SKM-1 treated with dmso at 0.1 percent for 144 hours (cell line): Measurements from ENCODE around the gene BICDL1.

Source experiments
- DNase-seq: peaks from one replicate; lab custom pipeline; 2025; ENCODE audit not compliant: unreplicated experiment; lab: John Stamatoyannopoulos, UW

BICDL1 gene

DNA sequence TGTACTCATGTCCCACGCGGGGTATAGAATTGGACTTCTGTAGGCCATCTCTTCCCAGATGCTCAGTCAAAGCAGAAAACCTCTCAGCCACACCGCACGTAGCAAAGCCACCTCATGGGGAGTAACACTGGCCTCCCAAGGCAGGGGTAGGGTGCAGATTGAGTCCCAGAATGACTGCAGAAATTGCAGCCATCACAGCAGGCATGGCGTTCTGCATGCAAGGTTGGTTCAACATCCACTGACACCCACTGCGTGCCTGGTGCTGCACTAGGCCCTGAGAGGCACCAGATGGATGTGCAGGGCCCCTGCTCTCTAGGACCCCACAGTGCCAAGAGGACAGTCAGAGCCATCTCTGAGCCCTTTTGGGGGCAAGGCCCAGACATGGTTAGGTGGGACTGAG, 87.6 kb downstream of the BICDL1 start:
- no peak for DNase-seq

DNA sequence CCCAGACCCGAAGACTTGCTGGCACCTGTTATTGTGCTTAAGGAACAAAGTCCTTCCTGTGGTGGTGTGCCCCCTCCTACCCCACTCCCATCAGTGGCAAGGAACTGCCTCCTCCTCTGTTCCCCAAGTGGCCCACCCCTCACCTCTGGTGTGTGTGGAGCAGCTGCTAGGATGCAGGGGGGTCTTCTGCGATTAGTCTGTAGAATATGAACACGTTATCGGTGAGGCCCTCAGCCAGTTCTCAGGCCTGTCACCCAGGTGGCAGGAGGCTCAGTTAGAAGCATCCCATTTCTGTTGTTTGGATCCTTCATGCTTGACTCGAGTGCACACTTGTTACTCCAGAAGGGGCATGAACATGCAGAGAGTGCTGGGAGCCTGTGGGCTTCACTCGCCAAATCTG, 88.2 kb downstream of the BICDL1 start:
- no peak for DNase-seq

DNA sequence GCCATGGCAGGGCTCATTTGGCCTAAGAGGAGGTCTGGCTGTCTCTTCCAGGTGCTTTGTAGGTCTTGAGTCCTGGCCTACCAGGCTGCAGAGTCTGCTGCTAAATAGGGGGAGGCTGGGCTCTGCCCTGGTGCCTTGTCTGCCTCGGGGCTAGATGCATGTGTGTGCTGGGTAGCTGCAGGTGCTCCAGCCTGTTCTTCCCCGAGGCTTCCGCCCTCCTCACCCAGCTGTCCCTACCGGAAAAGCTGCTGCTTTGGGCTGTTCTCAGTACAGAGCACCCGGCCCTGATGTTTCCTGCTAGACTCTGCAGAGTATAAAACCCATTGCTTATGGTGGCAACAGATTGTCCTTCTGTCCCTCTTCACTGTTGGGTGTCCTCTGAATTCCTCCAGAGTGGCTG, 89.8 kb downstream of the BICDL1 start:
- no peak for DNase-seq

DNA sequence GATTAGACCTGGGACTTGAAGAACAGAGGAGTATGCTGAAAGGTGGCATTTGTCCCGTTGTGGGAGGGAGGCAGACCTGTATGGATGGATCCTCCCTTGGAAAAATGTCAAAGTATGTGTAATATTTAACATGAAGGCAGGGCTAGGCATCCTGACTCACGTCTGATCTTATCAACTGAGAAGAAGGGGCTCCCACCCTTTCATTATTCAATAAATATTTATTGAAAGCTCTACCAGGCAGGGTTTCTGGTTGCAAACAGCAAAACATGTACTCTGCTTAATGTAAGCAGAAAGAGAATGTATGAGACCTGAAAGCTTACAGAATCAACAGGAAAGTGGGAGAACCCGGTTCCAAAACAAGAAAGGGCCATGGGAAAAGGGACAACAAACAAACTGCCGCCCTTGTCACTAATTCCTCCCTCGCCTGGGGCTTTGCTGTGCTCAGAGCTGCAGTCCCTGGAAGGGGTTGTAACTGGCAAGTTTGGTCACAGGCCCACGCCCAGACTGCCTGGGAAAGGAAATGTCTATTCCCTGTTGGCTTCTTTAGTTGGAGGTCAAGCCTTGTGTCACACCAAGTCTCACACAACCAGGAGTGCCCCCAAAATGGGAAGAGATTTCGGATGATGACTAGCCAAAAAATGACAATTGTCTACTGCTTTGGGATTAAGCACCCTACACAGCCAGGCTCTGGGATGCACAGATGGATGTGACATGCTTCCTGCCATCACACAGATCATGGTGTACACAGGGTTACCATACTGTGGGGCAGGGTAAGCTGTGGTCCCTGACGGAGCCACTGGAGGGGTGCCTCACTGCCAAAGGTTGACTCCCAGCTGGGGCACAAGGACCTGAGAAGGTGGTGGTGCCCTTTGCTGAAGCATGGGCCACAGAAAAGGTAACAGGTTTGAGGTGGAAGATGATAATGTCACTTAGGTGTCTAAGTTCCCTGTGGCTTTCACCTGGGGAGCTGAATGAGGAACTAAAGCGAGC, 90.7 kb downstream of the BICDL1 start:
- no peak for DNase-seq

DNA sequence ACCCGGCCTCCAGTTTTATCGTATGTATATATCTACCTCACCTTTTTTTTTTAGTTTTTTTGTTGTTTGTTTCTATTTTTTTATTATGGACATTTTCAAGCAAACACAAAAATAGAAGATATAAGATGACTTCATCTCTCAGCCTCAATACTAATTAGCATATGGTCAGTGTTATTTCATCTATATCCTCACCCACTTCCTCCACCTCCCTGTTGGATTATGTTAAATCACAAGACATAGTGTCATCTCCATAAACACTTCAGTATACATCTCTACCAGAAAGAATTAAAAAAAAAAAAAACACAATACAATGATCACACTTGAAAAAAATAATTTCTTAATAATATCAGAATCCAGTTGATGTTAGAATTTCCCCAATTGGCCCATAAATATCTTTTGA, 92.6 kb downstream of the BICDL1 start:
- DNase-seq: no peak

DNA sequence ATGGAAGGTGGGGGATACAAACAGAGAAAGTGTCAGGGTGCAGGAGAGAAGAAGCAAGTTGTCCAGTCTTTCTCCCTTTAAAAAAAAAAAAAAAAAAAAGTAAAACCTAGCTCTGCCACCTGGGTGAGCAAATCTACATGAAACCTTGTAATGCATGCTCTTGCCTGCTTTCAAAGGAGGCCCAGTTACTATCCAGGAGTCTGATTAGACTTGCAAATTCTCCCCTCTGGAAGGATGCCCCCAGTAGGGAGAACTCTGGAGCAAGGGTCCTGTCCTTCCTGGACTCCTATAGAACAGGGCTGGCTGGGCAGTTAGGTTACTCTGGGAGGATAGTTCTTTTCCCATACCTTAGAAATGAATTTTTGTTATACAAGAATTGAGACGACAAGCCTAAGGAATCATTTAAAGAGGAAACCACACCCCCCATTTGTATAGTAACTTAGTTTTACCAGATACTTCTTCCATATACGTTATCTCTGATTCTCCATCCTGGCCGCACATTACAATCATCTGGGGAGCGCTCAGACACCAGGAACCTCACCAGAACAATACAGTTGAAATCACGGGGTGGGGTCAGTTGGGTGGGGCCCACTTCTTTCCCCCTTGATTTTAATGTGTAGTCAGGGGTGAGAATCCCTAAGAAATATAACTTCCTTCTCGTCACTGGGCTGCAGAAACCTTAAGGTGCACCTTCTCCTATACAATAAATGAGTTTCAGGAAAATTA, 97.0 kb downstream of the BICDL1 start:
- DNase-seq: no peak

DNA sequence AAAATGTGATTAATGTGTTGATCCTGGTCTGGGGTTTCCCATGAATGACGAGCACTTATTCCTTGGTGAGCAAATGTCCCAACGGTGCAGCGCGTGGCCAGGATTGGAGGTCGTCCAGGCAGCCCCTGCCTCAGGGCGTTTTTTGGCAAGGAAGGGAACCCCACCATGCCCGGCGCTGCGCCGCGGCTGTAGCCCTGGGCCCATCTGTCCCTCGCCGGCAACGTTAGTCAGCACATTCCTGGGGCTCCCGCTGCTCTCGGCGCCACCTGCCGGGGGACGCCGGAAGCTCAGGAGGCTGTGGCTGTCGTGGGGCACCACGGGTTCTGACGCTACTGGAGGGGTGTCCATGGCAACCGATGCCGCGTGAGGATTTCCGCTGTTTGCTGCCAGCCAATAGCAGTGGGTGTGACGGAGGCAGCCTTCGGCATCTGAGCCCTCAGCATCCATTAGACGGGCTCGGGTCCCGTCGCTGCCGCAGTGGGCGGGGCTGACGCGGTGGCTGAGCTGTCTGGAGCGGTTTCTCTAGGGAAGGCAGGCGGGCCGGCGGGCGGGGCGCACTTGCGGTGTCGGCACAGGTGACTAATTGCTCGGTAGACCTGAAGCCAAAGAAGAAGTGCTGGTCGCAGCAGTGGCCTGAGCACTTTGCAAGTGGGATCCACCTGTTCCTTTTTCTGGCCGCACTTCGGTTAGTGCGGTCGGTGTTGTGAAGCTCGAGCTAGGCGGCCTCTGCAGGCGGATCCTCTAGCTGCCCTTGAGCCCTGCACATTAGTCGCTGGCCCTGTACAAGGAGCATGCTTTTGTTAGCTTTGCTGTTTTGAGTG, 98.0 kb downstream of the BICDL1 start:
- DNase-seq: peak; percentile 81

DNA sequence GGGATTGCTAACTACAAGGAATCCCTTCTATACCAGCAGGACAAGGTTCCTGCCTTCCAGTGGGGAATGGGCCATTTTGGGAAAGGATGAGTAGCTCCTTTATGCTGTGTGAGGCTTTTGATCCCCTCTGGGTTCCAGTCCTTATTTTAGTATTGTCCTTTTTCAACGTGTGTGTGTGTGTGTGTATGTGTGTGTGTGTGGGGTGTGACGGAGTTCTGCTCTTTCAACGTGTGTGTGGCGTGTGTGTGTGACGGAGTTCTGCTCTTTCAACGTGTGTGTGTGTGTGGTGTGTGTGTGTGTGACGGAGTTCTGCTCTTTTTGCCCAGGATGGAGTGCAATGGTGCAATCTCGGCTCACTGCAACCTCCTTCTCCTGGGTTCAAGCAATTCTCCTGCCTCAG, 100.1 kb downstream of the BICDL1 start:
- DNase-seq: no peak

DNA sequence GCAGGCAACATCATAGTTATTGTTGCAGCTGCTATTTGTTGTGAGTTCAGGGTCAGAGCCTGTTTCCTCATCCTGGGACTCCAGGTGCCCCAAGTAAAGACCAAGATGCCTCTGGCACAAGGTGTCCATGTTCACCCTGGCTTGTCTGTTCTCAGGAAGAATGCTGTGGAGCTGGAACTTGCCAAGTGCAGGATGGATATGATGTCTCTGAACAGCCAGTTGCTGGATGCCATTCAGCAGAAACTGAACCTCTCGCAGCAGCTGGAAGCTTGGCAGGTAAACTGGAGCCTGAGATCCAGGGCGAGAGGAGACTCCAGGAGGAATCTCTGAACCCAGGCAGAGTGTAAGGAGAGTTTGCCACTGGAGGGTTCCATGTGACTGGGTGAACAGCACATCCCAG, 100.8 kb downstream of the BICDL1 start:
- no peak for DNase-seq

DNA sequence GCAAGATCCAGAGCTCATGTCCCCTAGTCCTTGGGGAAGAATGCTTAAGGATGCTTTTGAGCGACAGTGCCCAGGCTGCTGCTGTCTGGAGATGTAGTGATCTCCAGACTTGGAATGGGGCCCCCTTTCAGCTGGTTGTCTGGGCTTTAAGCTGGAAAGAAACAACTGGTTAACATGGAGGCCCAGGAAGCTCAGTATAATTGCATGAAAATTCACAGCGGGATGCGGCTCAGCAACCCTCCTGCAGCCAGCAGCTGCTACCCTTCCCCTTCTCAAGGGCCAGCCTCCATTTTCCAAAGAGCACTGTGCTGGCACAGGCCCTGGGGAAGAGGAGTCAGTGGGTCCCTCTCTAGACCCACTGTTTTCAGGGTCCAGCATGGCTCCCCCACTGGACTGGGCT, 101.2 kb downstream of the BICDL1 start:
- no peak for DNase-seq

DNA sequence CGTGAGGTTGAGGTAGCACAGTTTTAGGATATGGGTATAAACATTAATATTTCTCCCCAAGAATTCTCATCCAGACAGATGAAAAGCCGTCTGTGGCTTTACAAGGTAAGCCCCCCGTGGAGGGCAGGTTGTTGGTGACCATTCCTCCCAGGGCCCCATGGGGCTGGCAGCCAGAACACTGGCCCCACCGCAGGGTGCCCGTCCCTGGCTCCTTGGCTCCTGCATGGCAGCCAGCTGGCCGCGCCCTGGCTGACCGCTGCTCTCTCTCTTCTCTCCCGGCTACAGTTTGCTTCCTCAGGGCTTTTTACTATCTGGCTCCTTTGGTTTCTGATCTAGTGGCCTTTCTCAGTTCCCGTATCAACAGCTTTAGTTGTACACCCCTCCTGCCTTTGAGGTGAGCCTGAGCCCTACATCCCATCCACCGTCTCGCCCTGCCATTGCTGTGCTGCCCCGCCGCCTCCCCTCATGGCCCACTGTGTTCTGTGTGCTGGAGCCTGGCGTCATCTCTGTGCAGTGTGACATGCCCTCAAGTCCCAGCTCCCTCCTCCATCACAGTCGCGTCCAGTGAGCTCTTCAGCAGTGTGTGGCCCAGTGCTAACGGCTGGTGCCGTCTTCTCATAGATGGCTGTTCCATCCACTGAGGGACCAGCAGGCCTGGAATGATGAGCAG, 101.7 kb downstream of the BICDL1 start:
- no peak for DNase-seq

DNA sequence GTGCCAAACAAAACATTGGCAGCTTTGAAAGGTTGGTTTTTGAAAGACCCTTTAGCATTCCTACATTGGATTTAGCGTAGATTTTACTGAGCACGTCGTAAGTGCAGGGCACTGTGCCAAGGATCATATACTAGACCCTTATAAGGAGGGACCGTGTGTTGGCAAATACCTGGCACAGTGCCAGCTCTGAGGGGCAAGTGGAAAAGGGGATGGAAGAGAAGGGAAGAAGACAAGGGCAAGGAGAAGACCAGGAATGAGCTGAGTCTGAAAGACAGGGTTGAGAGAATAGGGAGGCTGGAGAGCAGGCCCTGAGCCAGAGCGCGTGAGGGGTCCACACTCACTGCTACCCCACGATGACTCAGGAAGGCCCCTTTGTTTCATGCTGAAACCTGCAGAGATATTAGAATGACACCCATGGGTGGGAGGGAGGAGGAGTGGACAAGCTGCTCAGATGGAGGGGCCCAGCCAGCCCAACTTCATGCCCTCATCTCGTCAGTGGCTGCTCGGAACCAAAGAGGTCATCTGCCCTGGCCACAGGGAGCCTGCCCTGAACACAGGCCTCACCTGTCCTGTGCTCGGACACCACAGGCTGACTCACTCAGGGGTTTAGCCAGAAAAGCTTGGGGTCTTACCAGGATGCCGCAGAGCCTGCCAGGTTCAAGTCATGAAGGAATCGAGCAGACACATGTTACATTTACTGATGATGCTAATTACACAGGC, 102.5 kb downstream of the BICDL1 start:
- no peak for DNase-seq

DNA sequence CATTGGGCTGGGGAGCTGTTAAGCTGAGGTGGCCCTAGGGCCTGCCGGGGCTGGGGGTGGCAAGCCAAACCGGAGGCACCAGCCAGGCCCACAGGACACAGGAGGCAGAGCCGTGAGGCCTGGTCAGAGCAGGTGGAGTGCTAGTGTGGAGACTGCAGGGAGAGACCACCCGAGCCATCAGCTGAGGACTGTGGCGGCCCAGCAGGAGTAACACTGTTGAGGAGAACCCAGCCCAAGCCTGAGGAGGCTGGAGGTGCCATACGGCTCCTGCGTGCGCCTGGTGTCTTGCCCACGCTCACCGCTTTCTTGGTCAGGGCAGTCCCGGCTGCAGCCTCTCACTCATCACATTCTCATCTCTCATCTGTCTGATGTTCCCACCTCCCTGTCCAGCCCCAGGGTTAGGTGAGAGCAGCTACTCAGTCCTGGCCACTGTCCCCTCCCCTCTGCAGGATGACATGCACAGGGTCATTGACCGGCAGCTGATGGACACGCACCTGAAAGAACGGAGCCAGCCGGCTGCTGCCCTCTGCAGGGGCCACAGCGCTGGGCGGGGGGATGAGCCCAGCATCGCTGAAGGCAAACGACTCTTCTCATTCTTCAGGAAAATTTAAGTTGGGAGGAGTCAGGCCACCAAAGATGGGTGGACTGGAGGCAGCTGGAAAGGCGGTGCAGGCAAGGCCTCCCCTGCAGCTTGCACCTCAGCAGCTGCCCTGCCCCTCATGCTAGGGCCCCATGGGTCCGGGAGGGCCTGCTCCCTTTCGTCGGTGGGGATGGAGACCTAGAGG, 103.7 kb downstream of the BICDL1 start:
- no peak for DNase-seq

DNA sequence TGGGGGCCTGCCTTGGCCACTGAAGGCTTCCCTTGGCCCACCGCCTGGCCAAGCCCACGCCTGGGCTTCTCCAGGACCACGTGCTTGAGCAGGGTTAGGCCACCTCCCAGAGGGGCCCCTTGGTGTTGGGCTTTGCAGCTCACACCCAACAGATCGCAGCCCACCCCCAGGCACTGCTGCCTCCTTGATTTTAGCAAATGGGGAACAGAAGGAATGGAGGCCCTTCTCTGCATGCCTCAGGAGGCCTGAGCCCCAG, 104.2 kb downstream of the BICDL1 start:
- DNase-seq: no peak

DNA sequence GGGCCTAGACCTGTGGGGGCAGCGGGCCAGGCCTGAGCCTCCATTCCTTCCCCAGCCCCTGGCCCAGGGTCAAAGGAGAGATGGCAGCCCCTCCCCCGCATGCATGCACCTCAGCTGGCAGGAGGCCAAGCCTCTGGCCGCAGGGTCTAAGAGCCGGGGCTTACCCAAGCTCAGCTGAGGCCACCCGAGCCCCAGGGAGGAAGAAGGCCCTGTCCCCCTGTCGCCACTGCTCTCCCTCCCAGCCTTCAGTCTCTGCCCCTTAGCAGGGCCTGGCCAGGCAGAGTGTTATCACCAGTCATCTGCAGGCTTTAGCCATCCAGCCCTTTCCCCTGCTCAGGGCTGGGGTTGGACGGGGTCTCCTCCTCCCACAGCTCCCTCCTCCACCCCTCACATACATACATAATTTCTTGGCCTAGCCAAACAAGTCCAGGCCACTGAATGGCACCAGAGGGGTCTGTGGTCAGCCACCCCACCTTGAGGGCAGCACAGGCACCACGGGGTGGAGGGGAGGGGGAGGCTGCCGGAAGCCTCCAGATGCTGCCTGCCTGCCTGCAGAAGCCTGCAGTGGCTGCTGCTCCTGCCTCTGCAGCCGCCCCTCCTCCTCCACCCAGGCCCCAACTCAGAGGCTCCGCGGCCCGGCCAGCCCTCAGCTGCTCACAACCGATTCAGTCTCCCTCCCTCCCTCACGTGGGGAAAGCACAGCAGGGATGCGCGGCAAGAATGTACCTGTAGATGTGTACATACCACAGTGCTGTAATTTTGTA, 104.7 kb downstream of the BICDL1 start:
- DNase-seq: no peak

DNA sequence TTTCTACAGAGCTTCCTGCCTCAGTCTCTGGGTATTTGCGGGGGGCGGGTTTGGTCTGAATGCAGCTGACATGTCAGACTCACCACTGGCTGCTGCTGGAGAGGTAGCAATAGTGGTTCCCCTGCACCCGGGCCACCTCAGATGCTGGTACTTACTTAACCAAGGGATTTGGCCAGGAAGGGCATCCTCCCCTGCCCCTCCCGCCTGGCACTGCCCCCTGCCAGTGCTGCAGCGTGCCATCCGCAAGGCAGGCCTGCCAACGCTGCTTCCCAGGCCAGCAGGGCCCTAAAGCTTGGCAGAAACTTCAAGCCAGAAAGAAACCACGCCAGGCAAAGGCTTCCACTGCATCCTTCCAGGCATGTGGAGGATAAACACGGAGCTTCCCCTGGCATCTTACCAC, 105.4 kb downstream of the BICDL1 start:
- no peak for DNase-seq

DNA sequence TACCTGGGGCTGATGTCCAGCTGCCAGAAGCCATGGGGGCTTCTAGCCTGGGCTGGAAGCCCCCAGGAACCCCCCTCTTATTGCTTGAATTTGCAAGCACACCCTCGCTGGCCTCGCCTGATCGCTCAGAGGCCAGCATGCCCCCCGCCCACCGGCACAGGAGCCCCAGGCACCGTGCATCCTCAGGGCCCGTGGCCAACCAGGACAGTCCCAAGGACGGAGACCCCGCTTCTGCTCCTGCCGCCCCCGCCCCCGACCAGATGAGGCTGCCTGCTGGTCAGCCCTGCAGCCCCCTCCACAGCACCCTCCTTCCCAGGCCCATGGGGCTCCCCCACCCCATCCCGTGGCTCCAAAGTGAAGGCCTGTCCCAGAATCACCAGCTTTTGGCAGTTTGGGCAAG, 106.3 kb downstream of the BICDL1 start:
- no peak for DNase-seq

DNA sequence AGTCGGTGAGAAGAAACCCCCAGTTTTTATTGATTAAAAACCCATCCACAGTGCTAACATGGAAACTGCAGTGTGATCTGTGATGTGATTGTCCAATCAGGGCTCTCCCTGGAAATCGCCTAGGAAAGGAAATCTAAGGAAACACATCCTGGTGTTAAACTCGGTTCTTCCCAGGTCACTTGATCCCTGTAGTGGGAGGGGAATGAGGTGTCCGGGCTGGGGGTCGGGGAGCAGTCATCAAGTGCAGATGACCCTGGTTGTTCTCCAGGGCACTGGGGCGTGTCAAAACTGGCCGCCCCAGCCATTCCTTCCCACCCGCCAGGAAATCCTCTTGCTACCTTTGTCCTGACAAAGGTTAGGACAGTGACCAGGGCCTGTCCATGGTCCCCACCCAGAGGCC, 106.7 kb downstream of the BICDL1 start:
- DNase-seq: no peak

DNA sequence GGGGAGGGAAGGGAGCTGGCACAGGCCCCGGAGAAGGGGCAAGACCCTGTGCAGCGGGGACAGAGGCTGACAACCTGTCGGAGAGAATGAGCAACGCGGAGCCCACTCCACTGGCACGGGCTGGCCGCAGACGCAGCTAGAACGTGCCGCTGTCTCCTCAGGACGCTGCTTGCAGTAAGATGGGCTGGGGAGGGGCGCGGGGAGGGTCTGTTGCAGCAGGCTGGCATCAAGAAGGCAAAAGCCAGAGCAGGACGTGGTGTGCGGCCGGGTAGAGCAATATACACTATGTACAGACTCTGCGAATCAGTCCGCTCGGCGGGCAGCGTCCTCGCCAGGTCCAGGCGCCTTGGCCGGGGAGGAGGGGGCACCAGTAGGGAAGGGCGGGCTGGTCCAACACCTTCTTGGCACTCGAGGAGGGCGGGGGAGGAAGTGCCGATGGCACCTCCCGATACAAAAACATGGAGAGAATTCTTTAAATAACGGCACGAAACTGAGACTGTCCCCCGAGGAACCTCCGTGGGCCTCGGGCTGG, 107.7 kb downstream of the BICDL1 start:
- no peak for DNase-seq
